ENCODE measurements around the gene GRIN3B. TPM values are rescaled to one million over a fixed set of nuclear protein-coding genes. Genes with fewer than 3 reads are reported as not detected.

The GRIN3B gene
- total RNA-seq, 1 experiment from 2014 or later = not detected

- peaks cover 70% of the 10 kb centered on the region for H3K36me3 ChIP-seq
- H3K4me1 ChIP-seq (replicated peaks) = no peaks in the 10 kb centered on the region
- no peak for DNase-seq (ENCODE audit: low read depth in 1 of 2, low spot score in 2 of 2)
- H3K27ac ChIP-seq = no peak overlapping the region
- no peak overlapping the region for H3K4me3 ChIP-seq
- H3K27me3 ChIP-seq (replicated peaks) = peaks cover 3% of the 10 kb centered on the region
- no peaks in the 10 kb centered on the region; the same call in 1 of the 2 replicates for H3K9me3 ChIP-seq (replicated peaks)
Observed at GRCh38 chr19:990746-991145, 9.5 kb upstream of the GRIN3B start.

- H3K4me1 ChIP-seq (replicated peaks) = peaks cover 5% of the 10 kb centered on the region
- H3K4me3 ChIP-seq = no peak overlapping the region
- H3K36me3 ChIP-seq = peaks cover 64% of the 10 kb centered on the region
- peak in 1 of 2 experiments; percentile 68 for DNase-seq (ENCODE audit: low read depth in 1 of 2, low spot score in 2 of 2)
- H3K27me3 ChIP-seq (replicated peaks) = peaks cover 9% of the 10 kb centered on the region
- no peaks in the 10 kb centered on the region; the same call in 1 of the 2 replicates for H3K9me3 ChIP-seq (replicated peaks)
- no peak overlapping the region for H3K27ac ChIP-seq
Observed at GRCh38 chr19:991174-991931, 8.9 kb upstream of the GRIN3B start.

GRCh38 chr19:991932-992669 lies 8.1 kb upstream of the GRIN3B start:
- Histone ChIP-seq H3K4me1 (replicated peaks) (peaks cover 7% of the 10 kb centered on the region), H3K4me3 (no peak overlapping the region), H3K27me3 (replicated peaks) (peaks cover 17% of the 10 kb centered on the region), H3K9me3 (replicated peaks) (peaks cover 3% of the 10 kb centered on the region; the same call in 1 of the 2 replicates), H3K36me3 (peaks cover 57% of the 10 kb centered on the region), H3K27ac (no peak overlapping the region)
- no peak for DNase-seq (ENCODE audit: low read depth in 1 of 2, low spot score in 2 of 2)

- peaks cover 22% of the 10 kb centered on the region for H3K27me3 ChIP-seq (replicated peaks)
Observed at GRCh38 chr19:992670-993055, 7.6 kb upstream of the GRIN3B start.

GRCh38 chr19:993361-993830 lies 6.8 kb upstream of the GRIN3B start:
- H3K4me1 ChIP-seq (replicated peaks) = peaks cover 7% of the 10 kb centered on the region
- H3K9me3 ChIP-seq (replicated peaks) = peaks cover 3% of the 10 kb centered on the region; the same call in 1 of the 2 replicates
- no peak for DNase-seq (ENCODE audit: low read depth in 1 of 2, low spot score in 2 of 2)
- no peak overlapping the region for H3K4me3 ChIP-seq
- no peak overlapping the region for H3K27ac ChIP-seq
- peaks cover 47% of the 10 kb centered on the region for H3K36me3 ChIP-seq
- peaks cover 30% of the 10 kb centered on the region for H3K27me3 ChIP-seq (replicated peaks)

More at GRCh38 chr19:992670-993055, 7.6 kb upstream of the GRIN3B start:
- Histone ChIP-seq H3K9me3 (replicated peaks) (peaks cover 3% of the 10 kb centered on the region; the same call in 1 of the 2 replicates), H3K4me3 (no peak overlapping the region), H3K27ac (no peak overlapping the region), H3K36me3 (peaks cover 53% of the 10 kb centered on the region), H3K4me1 (replicated peaks) (peaks cover 7% of the 10 kb centered on the region)
- no peak for DNase-seq (ENCODE audit: low read depth in 1 of 2, low spot score in 2 of 2)

- Histone ChIP-seq H3K27me3 (replicated peaks) (peaks cover 35% of the 10 kb centered on the region), H3K4me3 (no peak overlapping the region), H3K27ac (no peak overlapping the region), H3K4me1 (replicated peaks) (peaks cover 7% of the 10 kb centered on the region), H3K36me3 (peaks cover 44% of the 10 kb centered on the region), H3K9me3 (replicated peaks) (peaks cover 3% of the 10 kb centered on the region; the same call in 1 of the 2 replicates)
- DNase-seq (ENCODE audit: low read depth in 1 of 2, low spot score in 2 of 2) = no peak
Observed at GRCh38 chr19:993831-994393, 6.3 kb upstream of the GRIN3B start.

- Histone ChIP-seq H3K27me3 (replicated peaks) (peaks cover 41% of the 10 kb centered on the region), H3K27ac (no peak overlapping the region), H3K4me3 (no peak overlapping the region), H3K9me3 (replicated peaks) (peaks cover 3% of the 10 kb centered on the region; the same call in 1 of the 2 replicates), H3K36me3 (peaks cover 41% of the 10 kb centered on the region), H3K4me1 (replicated peaks) (peaks cover 7% of the 10 kb centered on the region)
- DNase-seq (ENCODE audit: low read depth in 1 of 2, low spot score in 2 of 2) = no peak
Observed at GRCh38 chr19:994516-994915, 5.7 kb upstream of the GRIN3B start.

GRCh38 chr19:995051-995827 lies 5.0 kb upstream of the GRIN3B start:
- Histone ChIP-seq H3K27me3 (replicated peaks) (peaks cover 48% of the 10 kb centered on the region), H3K9me3 (replicated peaks) (peaks cover 3% of the 10 kb centered on the region; the same call in 1 of the 2 replicates), H3K36me3 (peaks cover 34% of the 10 kb centered on the region), H3K27ac (no peak overlapping the region), H3K4me3 (no peak overlapping the region), H3K4me1 (replicated peaks) (peaks cover 11% of the 10 kb centered on the region)
- DNase-seq (ENCODE audit: low read depth in 1 of 2, low spot score in 2 of 2) = no peak

GRCh38 chr19:996051-996838 lies 4.0 kb upstream of the GRIN3B start:
- peaks cover 3% of the 10 kb centered on the region; the same call in 1 of the 2 replicates for H3K9me3 ChIP-seq (replicated peaks)
- peaks cover 57% of the 10 kb centered on the region for H3K27me3 ChIP-seq (replicated peaks)
- peaks cover 24% of the 10 kb centered on the region for H3K36me3 ChIP-seq
- no peak overlapping the region for H3K27ac ChIP-seq
- peaks cover 19% of the 10 kb centered on the region for H3K4me1 ChIP-seq (replicated peaks)
- H3K4me3 ChIP-seq = no peak overlapping the region
- DNase-seq (ENCODE audit: low read depth in 1 of 2, low spot score in 2 of 2) = no peak

GRCh38 chr19:998064-998463 lies 2.2 kb upstream of the GRIN3B start:
- Histone ChIP-seq H3K4me3 (no peak overlapping the region), H3K4me1 (replicated peaks) (peaks cover 24% of the 10 kb centered on the region), H3K9me3 (replicated peaks) (peaks cover 3% of the 10 kb centered on the region; the same call in 1 of the 2 replicates), H3K27me3 (replicated peaks) (peaks cover 72% of the 10 kb centered on the region), H3K36me3 (peaks cover 11% of the 10 kb centered on the region), H3K27ac (no peak overlapping the region)
- no peak for DNase-seq (ENCODE audit: low read depth in 1 of 2, low spot score in 2 of 2)

- DNase-seq (ENCODE audit: low read depth in 1 of 2, low spot score in 2 of 2) = no peak
- H3K27me3 ChIP-seq (replicated peaks) = peaks cover 85% of the 10 kb centered on the region
- peaks cover 4% of the 10 kb centered on the region for H3K36me3 ChIP-seq
- H3K4me1 ChIP-seq (replicated peaks) = peaks cover 24% of the 10 kb centered on the region
- H3K27ac ChIP-seq = no peak overlapping the region
- H3K4me3 ChIP-seq = no peak overlapping the region
- H3K9me3 ChIP-seq (replicated peaks) = peaks cover 3% of the 10 kb centered on the region; the same call in 1 of the 2 replicates
Observed at GRCh38 chr19:999379-999719, 870 bp upstream of the GRIN3B start.

- Histone ChIP-seq H3K4me1 (replicated peaks) (peaks cover 24% of the 10 kb centered on the region), H3K27me3 (replicated peaks) (peaks cover 83% of the 10 kb centered on the region), H3K9me3 (replicated peaks) (peaks cover 3% of the 10 kb centered on the region; the same call in 1 of the 2 replicates), H3K4me3 (no peak overlapping the region), H3K36me3 (no peaks in the 10 kb centered on the region; the same call in 1 of the 2 replicates), H3K27ac (no peak overlapping the region)
- no peak for DNase-seq (ENCODE audit: low read depth in 1 of 2, low spot score in 2 of 2)
Observed at GRCh38 chr19:1000591-1001537, 645 bp downstream of the GRIN3B start.

Measured in SJSA1 (cell line).